ENCODE results near the gene AMPD1. TPM values are rescaled to one million over a fixed set of nuclear protein-coding genes. Genes with fewer than 3 reads are reported as not detected.
A peak's percentile ranks its signal among the peaks of the same experiment; 100 is the strongest.

Gene AMPD1
- total RNA-seq (2014; rRNA removed; shearing (Covaris generic)): not detected in 2 replicates

DNA sequence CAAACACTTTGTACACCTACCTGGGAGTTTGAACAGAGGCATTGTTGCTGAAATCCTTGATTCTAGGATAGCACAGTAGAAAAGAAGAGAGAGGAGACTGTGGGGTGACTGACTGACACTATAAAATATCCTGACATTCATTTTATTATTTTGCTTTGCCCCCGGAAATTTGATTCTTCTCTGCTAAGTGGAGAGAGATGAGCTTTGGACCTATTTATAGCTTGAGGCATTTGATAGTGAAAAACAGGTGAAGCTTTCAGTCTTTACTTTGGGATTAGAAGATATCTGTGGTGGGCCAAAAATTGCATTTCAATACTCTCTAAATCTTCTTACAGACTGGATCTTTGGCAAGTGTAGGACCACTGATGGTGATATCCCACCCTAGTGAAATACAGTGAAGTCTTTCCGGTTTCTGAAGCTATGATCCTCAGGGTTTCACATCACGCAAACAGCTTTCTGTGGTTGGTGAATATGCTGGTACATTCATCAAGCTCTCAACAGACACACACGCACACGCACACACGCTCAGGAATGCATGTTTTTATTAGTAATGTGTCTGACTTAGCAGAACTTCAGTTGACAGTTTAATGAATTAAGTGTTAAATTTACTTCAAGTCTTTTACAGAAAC, at the start of gene AMPD1:
Gene AMPD1 (minus strand): TSS at position 117 of the 629 bp plus-strand sequence. CDS start 75 bp downstream, at position 42.
- no peak for DNase-seq (ENCODE audit: low spot score)

GRCh38 chr1:114741963-114742746, 46.8 kb upstream of the AMPD1 start:
- no peak for DNase-seq (ENCODE audit: low spot score)

DNA sequence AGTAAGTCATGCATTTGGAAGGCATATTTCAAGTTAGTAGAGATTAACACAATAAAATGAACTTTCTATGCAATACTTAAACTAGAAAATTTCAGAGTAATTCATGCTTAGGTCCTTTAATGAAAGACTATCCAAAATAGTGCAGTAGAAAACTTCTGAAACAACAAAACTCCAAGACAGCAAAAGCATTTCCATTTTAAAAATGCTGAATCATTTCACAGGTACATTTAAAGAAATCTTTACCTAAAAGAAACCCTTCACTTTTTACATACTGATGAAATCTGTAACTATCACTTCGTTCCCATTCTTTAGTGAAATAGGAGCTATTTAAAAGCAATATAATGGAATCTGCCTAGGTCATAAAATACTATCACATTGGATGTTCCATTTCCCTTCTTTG, 45.0 kb upstream of the AMPD1 start:
- DNase-seq (ENCODE audit: low spot score): no peak

- DNase-seq (ENCODE audit: low spot score): no peak
These were observed 42.0 kb upstream of the AMPD1 start for GRCh38 chr1:114737314-114737849.

GRCh38 chr1:114735479-114735878, 40.1 kb upstream of the AMPD1 start:
- DNase-seq (ENCODE audit: low spot score): no peak

- DNase-seq (ENCODE audit: low spot score): no peak
These were observed 34.4 kb upstream of the AMPD1 start for GRCh38 chr1:114729782-114730181.

GRCh38 chr1:114728553-114728952, 33.2 kb upstream of the AMPD1 start:
- no peak for DNase-seq (ENCODE audit: low spot score)

GRCh38 chr1:114725230-114725629, 29.9 kb upstream of the AMPD1 start:
- DNase-seq (ENCODE audit: low spot score): no peak

DNA sequence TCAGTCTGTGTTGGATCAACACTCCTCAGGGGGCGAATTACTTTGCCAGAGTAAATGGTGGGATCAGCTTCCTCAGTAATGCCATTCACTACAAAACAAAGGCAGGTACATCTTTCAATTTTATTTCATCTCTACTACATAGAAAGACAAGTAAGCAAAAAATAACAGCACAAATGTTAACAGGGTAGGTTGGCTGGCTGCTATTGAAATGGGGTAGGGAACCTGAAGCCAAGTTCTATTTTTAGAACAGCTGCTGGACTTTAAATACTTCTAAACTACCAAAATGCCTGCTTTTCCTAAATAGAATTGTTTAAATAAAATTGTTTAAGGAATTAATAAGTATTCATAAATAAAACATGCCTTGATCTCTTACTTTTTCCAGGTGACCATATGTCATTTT, 28.6 kb upstream of the AMPD1 start:
- DNase-seq (ENCODE audit: low spot score): no peak

GRCh38 chr1:114723457-114723856, 28.1 kb upstream of the AMPD1 start:
- DNase-seq (ENCODE audit: low spot score): no peak

- DNase-seq (ENCODE audit: low spot score): no peak
These were observed 25.1 kb upstream of the AMPD1 start for GRCh38 chr1:114720492-114720891.

DNA sequence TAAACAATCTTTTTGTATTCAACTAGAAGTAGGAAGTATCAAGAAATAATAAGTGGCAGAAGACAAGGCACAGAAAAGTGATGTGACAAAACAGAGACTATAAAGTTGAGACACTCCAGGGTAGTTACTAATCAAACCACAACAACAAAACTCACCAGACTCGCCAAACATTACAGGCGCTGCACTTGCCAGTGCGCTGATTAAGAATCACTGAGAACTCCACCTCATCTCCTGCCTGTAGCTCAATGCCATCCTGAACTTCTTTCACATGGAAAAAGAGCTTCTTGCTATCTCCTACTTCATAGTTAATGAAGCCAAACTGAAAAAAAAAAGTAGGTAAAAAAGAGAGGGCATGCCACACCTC, 24.1 kb upstream of the AMPD1 start:
- no peak for DNase-seq (ENCODE audit: low spot score)

- no peak for DNase-seq (ENCODE audit: low spot score)
These were observed 23.5 kb upstream of the AMPD1 start for GRCh38 chr1:114718661-114719423.

GRCh38 chr1:114716304-114717170, 21.2 kb upstream of the AMPD1 start, which contains the start of gene NRAS:
Gene NRAS (minus strand): TSS chr1:114716771. CDS start chr1:114716160, 611 bp downstream.
- peak; percentile 94 for DNase-seq (ENCODE audit: low spot score)

- DNase-seq (ENCODE audit: low spot score): no peak
These were observed 20.6 kb upstream of the AMPD1 start for GRCh38 chr1:114715952-114716303.

DNA sequence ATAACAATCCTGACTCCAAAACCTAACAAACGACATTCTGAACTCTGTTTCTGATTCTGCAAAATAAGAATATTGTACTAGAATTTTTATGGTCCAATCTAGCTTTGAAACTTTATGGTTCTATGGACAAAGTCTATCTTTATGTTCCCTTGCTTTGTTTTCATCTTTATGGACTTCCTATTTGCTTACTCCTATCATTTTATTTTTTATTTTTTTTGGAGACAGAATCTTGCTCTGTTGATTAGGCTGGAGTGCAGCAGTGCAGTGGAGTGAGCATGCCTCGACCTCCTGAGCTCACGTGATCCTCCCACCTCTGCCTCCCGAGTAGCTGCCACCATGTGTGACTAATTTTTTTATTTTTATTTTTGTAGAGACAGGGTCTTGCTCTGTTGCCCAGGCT, 17.6 kb upstream of the AMPD1 start:
- DNase-seq (ENCODE audit: low spot score): no peak

GRCh38 chr1:114710360-114710759, 15.0 kb upstream of the AMPD1 start:
- no peak for DNase-seq (ENCODE audit: low spot score)

- DNase-seq (ENCODE audit: low spot score): no peak
These were observed 12.3 kb upstream of the AMPD1 start for GRCh38 chr1:114707604-114708003.

DNA sequence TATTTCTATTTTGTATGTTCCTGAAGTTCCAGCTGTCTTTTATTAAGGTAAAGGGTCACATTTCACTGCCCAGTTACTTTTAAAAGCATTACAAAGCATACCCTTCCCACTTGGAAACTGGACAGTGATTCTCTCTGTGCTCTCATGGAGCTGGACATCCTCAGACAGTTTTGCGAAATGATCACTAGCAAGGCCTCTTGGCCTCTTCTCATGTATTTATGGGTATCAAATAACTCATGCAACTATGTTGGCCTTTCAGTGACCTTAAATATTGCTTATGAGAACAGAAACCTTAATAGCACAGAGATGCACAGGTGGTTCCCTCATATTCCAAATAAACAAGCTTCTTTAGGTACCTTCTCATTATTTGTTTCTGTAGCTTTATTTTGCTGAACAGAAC, 7.9 kb upstream of the AMPD1 start:
- DNase-seq (ENCODE audit: low spot score): no peak

DNA sequence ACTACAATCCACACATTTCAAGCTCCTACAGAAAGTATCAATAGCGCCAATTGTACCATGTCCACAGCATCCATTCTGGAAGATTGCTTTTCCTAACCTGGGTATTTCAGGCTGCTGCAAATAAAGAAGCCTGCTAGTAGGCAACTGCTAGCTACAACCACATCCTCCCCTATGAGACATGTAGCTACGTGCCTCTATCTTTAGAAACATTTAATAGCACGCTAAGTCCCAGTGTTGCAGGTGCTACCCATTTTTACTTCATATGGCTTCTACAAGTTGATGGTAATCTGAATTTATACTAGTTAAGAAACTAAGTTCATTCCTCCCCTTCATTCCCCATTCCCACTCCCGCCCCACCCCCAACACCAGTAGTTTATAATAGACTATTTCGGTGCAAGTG, 7.4 kb upstream of the AMPD1 start:
- no peak for DNase-seq (ENCODE audit: low spot score)

DNA sequence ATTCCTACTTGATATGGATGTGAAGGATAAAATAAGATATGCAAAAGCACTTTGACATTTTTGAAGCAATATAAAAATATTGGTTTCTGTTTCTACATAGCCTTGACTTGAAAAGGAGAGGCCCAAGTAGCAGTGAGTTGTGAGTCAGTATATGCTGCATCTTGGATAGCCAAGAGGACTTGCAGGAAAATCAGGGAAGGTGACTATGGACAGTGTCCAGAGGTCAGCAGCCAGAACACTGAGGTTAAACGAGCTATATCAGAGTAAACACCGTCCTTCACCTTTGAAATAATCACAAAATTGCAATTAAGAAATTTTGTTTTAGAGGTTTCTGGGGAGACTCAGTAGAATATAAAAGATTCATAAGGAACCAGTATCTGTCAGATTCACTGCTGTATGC, 6.6 kb upstream of the AMPD1 start:
- DNase-seq (ENCODE audit: low spot score): no peak
